H1 (cell line): ENCODE data around the gene NUDT2. TPM values are rescaled to one million over a fixed set of nuclear protein-coding genes. Genes with fewer than 3 reads are reported as not detected.

Source experiments
- CTCF ChIA-PET: fragments of 300-600 bp; sonication (Branson Sonifier 250); formaldehyde crosslinking; loops from one replicate; lab custom pipeline; 2021; ENCODE audit not compliant: partially characterized antibody; lab: Charles Lee
- POLR2A ChIA-PET: fragments of 300-600 bp; sonication (Branson Sonifier 250); formaldehyde crosslinking; loops from one replicate; lab custom pipeline; 2021; ENCODE audit warnings: inconsistent platforms; ENCODE audit not compliant: partially characterized antibody; lab: Charles Lee
- DNase-seq, 2 experiments: peaks; one replicate each; pipeline versions ENCODE4 v3.0.0 to v3.0.0-alpha.2; 2010 to 2022; ENCODE audit warnings: low spot score in 2 of 2, low read depth in 1 of 2, mixed read lengths in 1 of 2
- FAIRE-seq: peaks from 2 replicates; lab custom pipeline; 2011; peaks lifted over from hg19 to GRCh38; lab: Jason Lieb, UNC
- H2AFZ ChIP-seq: 2 replicates; pipeline ENCODE4 v1.8.1; 2012; ENCODE audit warnings: low read length, inconsistent platforms
- H2AK5ac ChIP-seq: 2 replicates; pipeline ENCODE4 v1.6.1; 2013; ENCODE audit warnings: low read depth, low read length
- H2BK120ac ChIP-seq: replicated peaks from 2 replicates; pipeline ENCODE3; 2013; ENCODE audit warnings: low read depth, low read length, inconsistent platforms
- H2BK12ac ChIP-seq: 2 replicates; pipeline ENCODE4 v1.6.1; 2013; ENCODE audit warnings: low read depth, low read length
- H2BK15ac ChIP-seq: 2 replicates; pipeline ENCODE4 v1.6.1; 2013; ENCODE audit warnings: low read length
- H2BK20ac ChIP-seq: 2 replicates; pipeline ENCODE4 v1.6.1; 2013; ENCODE audit warnings: low read length
- H2BK5ac ChIP-seq: 2 replicates; pipeline ENCODE4 v1.6.1; 2013; ENCODE audit warnings: low read depth, low read length
- H3K14ac ChIP-seq: 2 replicates; pipeline ENCODE4 v1.6.1; 2013; ENCODE audit warnings: inconsistent platforms; ENCODE audit not compliant: insufficient read length
- H3K18ac ChIP-seq: 2 replicates; pipeline ENCODE4 v1.6.1; 2013; ENCODE audit warnings: low read length; ENCODE audit errors: extremely low read depth
- H3K23ac ChIP-seq: 2 replicates; pipeline ENCODE4 v1.6.1; 2013; ENCODE audit warnings: inconsistent platforms; ENCODE audit not compliant: insufficient read length
- H3K23me2 ChIP-seq: 2 replicates; pipeline ENCODE4 v1.6.1; 2013; ENCODE audit warnings: low read depth, low read length
- H3K27ac ChIP-seq: 2 replicates; pipeline ENCODE4 v1.6.1; 2011; ENCODE audit warnings: low read depth, low read length, inconsistent platforms
- H3K27me3 ChIP-seq, 4 experiments: replicated peaks in 1 of 4; 1 replicate in 1 of 4; 2 replicates in 3 of 4; pipeline versions ENCODE4 v1.6.1 to v1.8.1; 2011 to 2013; ENCODE audit warnings: low read length in 3 of 4, mild to moderate bottlenecking in 3 of 4, inconsistent platforms in 2 of 4, mixed read lengths in 2 of 4, moderate library complexity in 1 of 4; ENCODE audit not compliant: control insufficient read depth in 3 of 4, insufficient read depth in 3 of 4; ENCODE audit errors: extremely low read depth in 1 of 4
- H3K36me3 ChIP-seq, 4 experiments: 2 replicates each; pipeline versions ENCODE4 v1.6.1 to v1.8.1; 2011 to 2013; ENCODE audit warnings: mild to moderate bottlenecking in 4 of 4, low read length in 3 of 4, moderate library complexity in 2 of 4, control low read depth in 1 of 4, inconsistent platforms in 1 of 4; ENCODE audit not compliant: insufficient read depth in 4 of 4, control insufficient read depth in 2 of 4
- H3K4ac ChIP-seq: replicated peaks from 2 replicates; pipeline ENCODE3; 2013; ENCODE audit warnings: low read length, low read depth, mixed read lengths, inconsistent platforms; ENCODE audit not compliant: insufficient read length
- H3K4me1 ChIP-seq, 4 experiments: replicated peaks in 1 of 4; 1 replicate in 1 of 4; 2 replicates in 3 of 4; pipeline versions ENCODE4 v1.6.1 to v1.8.1; 2011 to 2013; ENCODE audit warnings: low read length in 3 of 4, inconsistent platforms in 2 of 4, mixed read lengths in 1 of 4; ENCODE audit not compliant: insufficient read depth in 4 of 4, control insufficient read depth in 3 of 4
- H3K4me2 ChIP-seq, 2 experiments: 2 replicates each; pipeline versions ENCODE4 v1.6.1 to v1.8.1; 2011 to 2013; ENCODE audit warnings: low read depth in 2 of 2, low read length in 2 of 2, control low read depth in 1 of 2, inconsistent platforms in 1 of 2, mild to moderate bottlenecking in 1 of 2; ENCODE audit not compliant: insufficient read depth in 1 of 2
- H3K4me3 ChIP-seq, 4 experiments: fragments of 200-600, 300-600 bp in 1 of 4; sonication (generic), shearing (Covaris generic), sonication (Bioruptor Twin) in 1 of 4; 2 replicates each; pipeline versions ENCODE4 v1.5.1 to v1.8.1; 2011 to 2016; ENCODE audit warnings: low read length in 4 of 4, low read depth in 3 of 4, control low read depth in 2 of 4, inconsistent platforms in 2 of 4, mild to moderate bottlenecking in 2 of 4, mixed read lengths in 1 of 4, moderate library complexity in 1 of 4; ENCODE audit not compliant: insufficient read depth in 2 of 4; ENCODE audit errors: extremely low read depth in 1 of 4
- H3K56ac ChIP-seq: replicated peaks from 2 replicates; pipeline ENCODE3; 2013; ENCODE audit warnings: low read depth, mild to moderate bottlenecking, mixed read lengths, low read length, inconsistent platforms; ENCODE audit not compliant: insufficient read length
- H3K79me1 ChIP-seq: 2 replicates; pipeline ENCODE4 v1.6.1; 2013; ENCODE audit warnings: low read depth, low read length, control low read depth
- H3K79me2 ChIP-seq, 2 experiments: 2 replicates each; pipeline versions ENCODE4 v1.6.1 to v1.8.1; 2012 to 2013; ENCODE audit warnings: low read length in 2 of 2, mild to moderate bottlenecking in 2 of 2, inconsistent platforms in 1 of 2; ENCODE audit not compliant: insufficient read depth in 2 of 2, control insufficient read depth in 1 of 2
- H3K9ac ChIP-seq, 4 experiments: replicated peaks in 1 of 4; 1 replicate in 1 of 4; 2 replicates in 3 of 4; pipeline versions ENCODE4 v1.6.1 to v1.8.1; 2011 to 2013; ENCODE audit warnings: low read depth in 3 of 4, low read length in 3 of 4, control low read depth in 2 of 4, mild to moderate bottlenecking in 2 of 4, moderate library complexity in 2 of 4, inconsistent platforms in 1 of 4; ENCODE audit errors: extremely low read depth in 1 of 4
- H3K9me3 ChIP-seq, 2 experiments: 2 replicates each; pipeline versions ENCODE4 v1.6.1 to v1.8.1; 2012 to 2013; ENCODE audit warnings: mild to moderate bottlenecking in 2 of 2, moderate library complexity in 2 of 2, control low read depth in 1 of 2, inconsistent platforms in 1 of 2, low read depth in 1 of 2, low read length in 1 of 2, mixed read lengths in 1 of 2; ENCODE audit not compliant: insufficient read depth in 2 of 2
- H4K20me1 ChIP-seq, 2 experiments: replicated peaks in 1 of 2; 2 replicates each; pipeline versions ENCODE3 to v1.8.1; 2011 to 2013; ENCODE audit warnings: inconsistent platforms in 2 of 2, low read length in 2 of 2, mild to moderate bottlenecking in 1 of 2; ENCODE audit not compliant: insufficient read depth in 2 of 2, control insufficient read depth in 1 of 2
- H4K5ac ChIP-seq: 2 replicates; pipeline ENCODE4 v1.6.1; 2013; ENCODE audit warnings: low read length, low read depth, mixed read lengths, inconsistent platforms; ENCODE audit not compliant: insufficient read length
- H4K8ac ChIP-seq: 2 replicates; pipeline ENCODE4 v1.8.0; 2013; ENCODE audit warnings: mild to moderate bottlenecking, moderate library complexity, low read length, inconsistent platforms; ENCODE audit not compliant: insufficient read depth; ENCODE audit errors: extremely low read depth
- H4K91ac ChIP-seq: replicated peaks from 2 replicates; pipeline ENCODE3; 2013; ENCODE audit warnings: low read length, mixed read lengths, inconsistent platforms; ENCODE audit not compliant: insufficient read length
- ASH2L ChIP-seq: fragments of 200-600, 300-600 bp; sonication (generic); IDR thresholded peaks from one replicate; pipeline ENCODE4 v1.7.1; 2017; ENCODE audit warnings: low read length
- HDAC6 ChIP-seq: IDR thresholded peaks from one replicate; pipeline ENCODE4 v1.7.1; 2012; ENCODE audit warnings: low read depth, mild to moderate bottlenecking, inconsistent platforms, low read length, moderate library complexity
- MAFK ChIP-seq: IDR thresholded peaks from 2 replicates; pipeline ENCODE4 v1.6.1; 2012; ENCODE audit warnings: low read depth, mild to moderate bottlenecking, improper control_type of control experiment, low read length
- SIRT6 ChIP-seq: IDR thresholded peaks from one replicate; pipeline ENCODE4 v1.7.1; 2012; ENCODE audit warnings: low read length, inconsistent platforms
- USF2 ChIP-seq: IDR thresholded peaks from 2 replicates; pipeline ENCODE4 v1.6.1; 2011; ENCODE audit warnings: low read length, improper control_type of control experiment
- YY1 ChIP-seq: IDR thresholded peaks from 2 replicates; pipeline ENCODE4 v1.6.1; 2011; ENCODE audit warnings: low read depth, mild to moderate bottlenecking, low read length
- WGBS, 2 experiments: shearing (Covaris generic) in 1 of 2; methylation state at CpG; one replicate each; pipeline versions ENCODE4 v1.1.6 to v1.1.7; 2013 to 2015; ENCODE audit warnings: low lambda C conversion rate in 2 of 2, mixed read lengths in 2 of 2, inconsistent platforms in 1 of 2, low coverage in 1 of 2, missing lambda C conversion rate in 1 of 2; ENCODE audit not compliant: insufficient replicate concordance in 2 of 2, insufficient coverage in 1 of 2, insufficient read length in 1 of 2; ENCODE audit errors: extremely low coverage in 1 of 2, missing lambda C conversion rate in 1 of 2; 5-methylcytosine and 5-hydroxymethylcytosine counted together
- polyA plus RNA-seq, 7 experiments: library from polyadenylated mRNA; depleted of rRNA in 3 of 7; stranded (reverse) in 5 of 7; unstranded in 2 of 7; fragments of >200 nt in 5 of 7; fragments of 200-250 nt in 2 of 7; gene quantifications; 1 replicate in 5 of 7; 2 replicates in 1 of 7; 4 replicates in 1 of 7; pipeline versions ENCODE4 v1.2.1 to v1.2.3, GENCODE V29; 2011 to 2013; ENCODE audit warnings: missing spikeins in 2 of 7, mixed read lengths in 2 of 7
- total RNA-seq: library from RNA; stranded (reverse); fragmentation: NEBNext Ultra II Directional; extraction: Animal tissue kit (Norgen Biotek cat#: 25700); gene quantifications from 2 replicates; pipeline ENCODE4 v1.2.1, GENCODE V29; 2021

The NUDT2 gene
- total and polyA plus RNA-seq, 2 of the 8 experiments (the other 6 are each of a cell fraction or from before 2014, with no cell fraction given) = 16.7 to 23.7 TPM

- TF ChIP-seq ASH2L (no peak), YY1 (no peak), HDAC6 (no peak), MAFK (no peak), SIRT6 (no peak), USF2 (no peak)
- Histone ChIP-seq H3K27ac (no peak overlapping the region), H3K4ac (no peak overlapping the region), H2BK12ac (no peak overlapping the region), H3K27me3 (no peaks in the 10 kb centered on the region), H3K79me2 (peaks cover 0 to 6% of the 10 kb centered on the region in 2 experiments; a peak in 2 of 4 replicates), H3K79me1 (no peaks in the 10 kb centered on the region), H2AFZ (no peak overlapping the region), H3K36me3 (no peaks in the 10 kb centered on the region), H3K9ac (no peak overlapping the region), H3K56ac (no peak overlapping the region), H4K8ac (no peak overlapping the region), H3K4me1 (peaks cover 2 to 10% (median 9%) of the 10 kb centered on the region in 4 experiments; a peak in 5 of 7 replicates), H2BK20ac (no peak overlapping the region), H4K91ac (no peak overlapping the region), H2BK120ac (no peak overlapping the region), H3K4me2 (no peak overlapping the region), H4K20me1 (peaks cover 0 to 2% of the 10 kb centered on the region in 2 experiments), H3K4me3 (no peak overlapping the region), H3K23ac (no peak overlapping the region), H3K18ac (no peak overlapping the region), H2AK5ac (no peak overlapping the region), H2BK15ac (no peak overlapping the region), H3K23me2 (peaks cover 3% of the 10 kb centered on the region), H3K9me3 (no peaks in the 10 kb centered on the region), H2BK5ac (no peak overlapping the region), H3K14ac (no peak overlapping the region), H4K5ac (no peak overlapping the region)
- DNase-seq (no peak), FAIRE-seq (no peak)
- WGBS, 2 experiments = 100% methylated on average over 1 of the region's 1 CpG; no CpG with 5 or more reads in 1 of the 2 experiments
- ChIA-PET CTCF (interaction anchor here (0.9 to 16.6 kb wide), 6 partner anchors 11 to 271 kb away, joined by 3 to 350 read pairs (median 16); partner anchors contain the start of gene MYORG), POLR2A (interaction anchor here (1.4 to 2.0 kb wide), 2 partner anchors 50 to 91 kb away, joined by 3 to 9 read pairs; no protein-coding TSS in a partner anchor)
Observed at GRCh38 chr9:34331196-34331595, 1.8 kb downstream of the NUDT2 start.
